Fibroblast of lung (primary cell): ENCODE data around the gene IGSF23.

Source experiments
- CTCF ChIP-seq, 2 donors: IDR thresholded peaks in 1 of 2; conservative IDR thresholded peaks in 1 of 2; 1 replicate in 1 of 2; 2 replicates in 1 of 2; pipeline ENCODE4 v1.5.1; 2011 to 2012; ENCODE audit warnings: low read length in 2 of 2, control low read depth in 1 of 2, inconsistent platforms in 1 of 2, low read depth in 1 of 2, mild to moderate bottlenecking in 1 of 2
- EZH2 ChIP-seq: IDR thresholded peaks from 2 replicates; pipeline ENCODE4 v1.5.1; 2012; ENCODE audit warnings: low read length, control low read depth, mild to moderate bottlenecking; ENCODE audit errors: missing control alignments

DNA sequence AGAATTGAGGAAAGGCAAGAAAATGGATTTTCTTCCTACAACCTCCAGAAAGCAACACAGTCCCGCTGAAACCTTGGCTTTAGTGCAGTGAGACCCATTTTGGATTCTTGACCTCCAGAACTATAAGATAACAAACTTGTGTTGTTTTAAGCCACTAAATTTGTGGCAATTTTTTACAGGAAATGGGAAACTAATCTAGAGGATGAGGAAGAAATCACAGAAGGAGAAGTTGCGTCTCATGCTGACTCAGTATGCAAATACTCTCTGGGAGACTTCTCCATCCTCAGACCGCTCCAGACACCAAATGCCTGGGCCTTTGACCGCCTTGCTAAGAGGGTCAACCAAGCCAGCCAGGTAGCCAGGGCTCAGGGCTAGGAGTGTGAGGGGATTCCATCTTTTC, 72.5 kb downstream of the IGSF23 start:
- no peak for TF ChIP-seq CTCF (conservative IDR thresholded peaks at IDR 0.05 in 1 of 2, IDR thresholded peaks at IDR 0.05 in 1 of 2; ENCODE audit: low read depth in 1 of 2, low read length in 2 of 2)
- no peak for TF ChIP-seq EZH2
